GM13976 (cell line): ENCODE results near the gene ATP5MG.

Experiments
- DNase-seq: peaks from one replicate; pipeline ENCODE4 v3.0.0; 2012; ENCODE audit warnings: low spot score
- CTCF ChIP-seq: IDR thresholded peaks from 2 replicates; pipeline ENCODE4 v1.5.1; 2012; ENCODE audit warnings: borderline replicate concordance, mild to moderate bottlenecking; ENCODE audit not compliant: insufficient read depth; ENCODE audit errors: extremely low read depth, missing control alignments, control extremely low read depth
- in situ Hi-C: fragments of 300-500 bp; cut with MboI; formaldehyde crosslinking; loops from one replicate; pipeline ENCODE4 v1.12.0; 2022; ENCODE audit warnings: low sequenced_read_pairs, mixed read lengths, inconsistent platforms; ENCODE audit not compliant: unreplicated experiment

The ATP5MG gene

GRCh38 chr11:118443590-118444218 lies 42.3 kb downstream of the ATP5MG start:
- DNase-seq: peak; percentile 34
- TF ChIP-seq CTCF: no peak
- in situ Hi-C loops: no loop called here

- in situ Hi-C loops: no loop called here
- no peak for DNase-seq
- no peak for TF ChIP-seq CTCF
These were observed 46.0 kb downstream of the ATP5MG start for GRCh38 chr11:118447423-118447822.

- in situ Hi-C loops: no loop called here
- DNase-seq: peak; percentile 67
- TF ChIP-seq CTCF: no peak
These were observed 46.9 kb downstream of the ATP5MG start for GRCh38 chr11:118448294-118448693.

- in situ Hi-C loops: no loop called here
- DNase-seq: no peak
- TF ChIP-seq CTCF: no peak
These were observed 48.0 kb downstream of the ATP5MG start for GRCh38 chr11:118449316-118449918.

GRCh38 chr11:118450451-118450850 lies 49.0 kb downstream of the ATP5MG start:
- TF ChIP-seq CTCF: no peak
- in situ Hi-C loops: no loop called here
- no peak for DNase-seq
